Measurements from ENCODE around the gene ALG12. TPM values are rescaled to one million over a fixed set of nuclear protein-coding genes. Genes with fewer than 3 reads are reported as not detected.

ALG12 gene
- total and polyA plus RNA-seq, 2 of the 13 experiments (the other 11 are each of a cell fraction or from before 2014, with no cell fraction given): 7.8 to 15.8 TPM

GRCh38 chr22:49953680-49954344, 35.6 kb upstream of the ALG12 start (continued):
- TF ChIP-seq ZNF687 (CRISPR knock-in tag; IDR thresholded peaks at IDR 0.05) (peak; percentile 37), ZSCAN21 (CRISPR knock-in tag; IDR thresholded peaks at IDR 0.05; ENCODE audit: borderline replicate concordance) (peak; percentile 38; the same call in 1 of the 2 replicates), RBM39 (IDR thresholded peaks at IDR 0.05; ENCODE audit: low read depth, low read length, poor library complexity, severe bottlenecking) (peak; percentile 10), ZNF776 (CRISPR knock-in tag; IDR thresholded peaks at IDR 0.05) (0 out of 2 replicates have a peak, but pooled peaks have one; percentile 2), MAFK (conservative IDR thresholded peaks at IDR 0.05 in 1 of 2, IDR thresholded peaks at IDR 0.05 in 1 of 2; ENCODE audit: low read length in 2 of 2) (no peak), MED1 (CRISPR knock-in tag; IDR thresholded peaks at IDR 0.05) (0 out of 2 replicates have a peak, but pooled peaks have one; percentile 12), ELK4 (CRISPR knock-in tag; IDR thresholded peaks at IDR 0.05; ENCODE audit: borderline replicate concordance) (no peak)
